ENCODE results near the gene MBNL2.

GRCh38 chr13:97316390-97316789, 94.3 kb downstream of the MBNL2 start:
- TF ChIP-seq CTCF (IDR thresholded peaks at IDR 0.05) (no peak), POLR2A (IDR thresholded peaks at IDR 0.05) (no peak)
